RWPE1 (cell line): ENCODE results near the gene ARMH3.

ENCODE experiments used
- CTCF ChIA-PET: fragments of 350-600 bp; sonication (Branson Sonifier 250); formaldehyde crosslinking; extraction: SDS; loops from one replicate; lab custom pipeline; 2021; lab: Yijun Ruan, JAX
- POLR2A ChIA-PET: fragments of 400-600 bp; formaldehyde crosslinking; extraction: SDS; loops from one replicate; lab custom pipeline; 2020; ENCODE audit warnings: antibody characterized with exemption; ENCODE audit not compliant: low non-redundant PET; lab: Yijun Ruan, JAX
- DNase-seq: peaks from one replicate; pipeline ENCODE4 v3.0.0; 2012; ENCODE audit warnings: low spot score
- H3K27ac ChIP-seq: fragments of 450-650 bp; 2 replicates; pipeline ENCODE4 v1.5.1; 2017
- TF ChIP-seq, protein P1 (sequence below): fragments of 450-650 bp; conservative IDR thresholded peaks from 2 replicates; pipeline ENCODE4 v1.5.1; 2017; ENCODE audit warnings: low read depth, mild to moderate bottlenecking

ARMH3 gene

DNA sequence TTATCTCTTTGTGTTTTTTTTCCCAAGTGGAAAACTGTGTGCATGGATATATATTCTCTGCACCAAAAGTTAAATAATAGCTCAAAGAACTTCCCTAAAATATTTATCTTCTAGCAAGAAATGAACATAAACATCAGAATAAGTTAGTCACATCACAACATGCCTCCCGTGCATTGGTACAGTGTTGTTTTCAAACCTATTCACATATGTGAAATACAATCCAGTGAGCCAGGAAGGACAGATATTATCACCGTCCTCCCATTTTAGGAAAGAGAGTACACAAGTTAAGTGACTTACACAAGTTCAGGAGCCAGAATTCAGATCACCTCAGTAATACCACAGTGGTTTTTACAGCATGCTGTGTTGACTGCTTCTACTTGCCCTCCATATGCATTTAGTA, 22.2 kb downstream of the ARMH3 start:
- POLR2A ChIA-PET: no interaction called here
- no peak overlapping the region for H3K27ac ChIP-seq
- TF ChIP-seq, protein P1, sequence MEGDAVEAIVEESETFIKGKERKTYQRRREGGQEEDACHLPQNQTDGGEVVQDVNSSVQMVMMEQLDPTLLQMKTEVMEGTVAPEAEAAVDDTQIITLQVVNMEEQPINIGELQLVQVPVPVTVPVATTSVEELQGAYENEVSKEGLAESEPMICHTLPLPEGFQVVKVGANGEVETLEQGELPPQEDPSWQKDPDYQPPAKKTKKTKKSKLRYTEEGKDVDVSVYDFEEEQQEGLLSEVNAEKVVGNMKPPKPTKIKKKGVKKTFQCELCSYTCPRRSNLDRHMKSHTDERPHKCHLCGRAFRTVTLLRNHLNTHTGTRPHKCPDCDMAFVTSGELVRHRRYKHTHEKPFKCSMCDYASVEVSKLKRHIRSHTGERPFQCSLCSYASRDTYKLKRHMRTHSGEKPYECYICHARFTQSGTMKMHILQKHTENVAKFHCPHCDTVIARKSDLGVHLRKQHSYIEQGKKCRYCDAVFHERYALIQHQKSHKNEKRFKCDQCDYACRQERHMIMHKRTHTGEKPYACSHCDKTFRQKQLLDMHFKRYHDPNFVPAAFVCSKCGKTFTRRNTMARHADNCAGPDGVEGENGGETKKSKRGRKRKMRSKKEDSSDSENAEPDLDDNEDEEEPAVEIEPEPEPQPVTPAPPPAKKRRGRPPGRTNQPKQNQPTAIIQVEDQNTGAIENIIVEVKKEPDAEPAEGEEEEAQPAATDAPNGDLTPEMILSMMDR: no peak
- no peak for DNase-seq
- CTCF ChIA-PET: interaction anchor here (0.6 kb wide), 1 partner anchor 45 kb away, joined by 3 read pairs; no protein-coding TSS in a partner anchor

DNA sequence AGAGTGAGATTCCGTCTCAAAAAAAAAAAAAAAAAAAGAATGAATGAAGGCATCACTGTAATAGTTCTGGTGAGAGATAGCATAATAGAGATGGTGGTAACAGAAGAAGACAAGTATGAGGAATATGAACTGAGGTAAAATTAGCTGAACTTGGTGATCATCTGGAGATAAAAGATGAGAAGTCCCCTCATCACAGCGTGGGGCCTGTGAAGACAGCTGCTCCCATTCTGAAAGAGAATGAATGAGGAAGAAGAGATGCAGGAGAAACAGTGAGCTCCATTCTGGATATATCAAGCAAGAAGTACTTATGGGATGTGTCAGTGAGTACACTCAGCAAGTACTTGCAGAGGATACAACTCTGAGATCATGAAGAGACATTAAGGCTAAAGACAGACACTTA, 28.7 kb downstream of the ARMH3 start:
- H3K27ac ChIP-seq: no peak overlapping the region
- TF ChIP-seq, protein P1: no peak
- ChIA-PET POLR2A (interaction anchor here (0.5 kb wide), 1 partner anchor 20 kb away, joined by 6 read pairs; no protein-coding TSS in a partner anchor), CTCF (no interaction called here)
- no peak for DNase-seq

DNA sequence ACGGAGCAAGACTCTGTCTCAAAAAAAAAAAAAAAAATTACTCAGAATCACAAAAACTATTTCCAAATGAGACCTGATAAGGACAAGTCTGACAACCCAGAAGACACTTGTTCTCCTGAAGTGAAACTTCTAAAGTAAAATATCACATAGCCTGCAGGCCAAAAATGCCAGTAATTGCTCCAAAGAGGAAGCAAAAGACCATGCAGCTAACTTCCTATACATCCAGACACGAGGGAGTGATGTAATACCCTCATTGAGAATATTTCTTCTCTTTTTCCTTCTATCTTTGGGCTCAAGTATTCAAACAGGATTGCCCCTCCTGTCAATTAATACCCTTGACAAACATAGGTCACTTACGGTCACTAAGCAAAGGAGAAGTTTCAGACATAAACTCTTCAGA, 31.2 kb downstream of the ARMH3 start:
- no peak for DNase-seq
- TF ChIP-seq, protein P1: no peak
- CTCF ChIA-PET: interaction anchor here (0.6 to 0.7 kb wide), 2 partner anchors 10 to 19 kb away, joined by 3 to 5 read pairs; no protein-coding TSS in a partner anchor
- H3K27ac ChIP-seq: no peak overlapping the region
- POLR2A ChIA-PET: no interaction called here

DNA sequence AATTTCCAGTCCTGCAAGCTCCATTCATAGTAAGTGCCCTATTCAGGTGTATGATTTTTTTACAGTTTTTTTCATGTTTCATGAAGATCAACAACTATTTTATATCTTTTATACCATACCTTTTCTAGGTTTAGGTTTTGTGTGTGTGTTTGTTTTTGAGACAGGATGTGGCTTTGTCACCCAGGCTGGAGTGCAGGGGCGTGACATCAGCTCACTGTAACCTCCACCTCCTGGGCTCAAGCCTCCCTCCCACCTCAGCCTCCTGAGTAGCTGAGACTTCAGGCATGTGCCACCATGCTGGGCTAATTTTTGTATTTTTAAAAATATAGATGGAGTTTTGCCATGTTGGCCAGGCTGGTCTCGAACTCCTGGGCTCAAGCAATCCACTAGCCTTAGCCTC, 35.0 kb downstream of the ARMH3 start:
- no peak overlapping the region for H3K27ac ChIP-seq
- DNase-seq: no peak
- POLR2A ChIA-PET: no interaction called here
- TF ChIP-seq, protein P1: no peak
- CTCF ChIA-PET: interaction anchor here (0.7 to 1.1 kb wide), 5 partner anchors 11 to 260 kb away, joined by 3 to 7 read pairs (median 5); no protein-coding TSS in a partner anchor

DNA sequence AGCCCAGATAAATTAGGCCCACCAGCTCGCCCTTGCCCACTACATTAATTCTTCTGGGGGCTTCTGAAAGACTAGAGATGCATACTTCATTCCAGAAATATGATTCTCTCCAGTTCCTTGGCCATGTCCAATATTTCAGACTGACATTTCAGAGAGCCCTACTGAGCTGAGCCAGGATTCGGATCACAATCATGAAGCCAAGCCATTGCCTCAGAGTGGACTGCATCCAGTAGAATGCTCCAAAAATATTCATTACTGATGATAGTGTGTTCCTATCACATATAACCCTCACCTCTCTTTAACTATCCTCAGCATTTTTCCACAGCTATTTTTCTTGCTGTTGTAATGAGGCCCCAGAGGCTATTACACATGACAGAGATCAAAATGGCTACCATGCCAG, 38.7 kb downstream of the ARMH3 start:
- no peak overlapping the region for H3K27ac ChIP-seq
- CTCF ChIA-PET: interaction anchor here (0.6 to 0.8 kb wide), 2 partner anchors 56 to 567 kb away, joined by 3 to 6 read pairs; no protein-coding TSS in a partner anchor
- TF ChIP-seq, protein P1: no peak
- POLR2A ChIA-PET: no interaction called here
- no peak for DNase-seq

DNA sequence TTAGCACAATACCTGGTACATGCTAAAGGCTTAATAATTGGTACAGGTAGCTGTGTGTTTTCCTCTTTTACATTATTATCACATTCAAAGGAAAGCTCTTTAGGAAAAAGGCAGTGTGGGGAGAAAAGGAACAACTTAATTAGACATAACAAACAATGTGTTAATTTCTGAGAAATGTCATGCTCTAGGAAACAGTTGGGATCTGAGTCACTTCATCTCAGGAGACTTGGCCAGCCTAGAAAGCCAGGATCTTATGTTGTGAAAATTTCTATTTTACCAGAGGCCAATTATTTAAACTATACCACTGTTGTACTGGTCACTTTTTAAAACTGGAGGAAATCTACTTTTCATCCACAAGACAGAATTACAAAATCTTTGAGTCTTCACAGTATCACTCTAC, 39.6 kb downstream of the ARMH3 start:
- ChIA-PET CTCF (interaction anchor here (2.0 kb wide), 1 partner anchor 175 kb away, joined by 9 read pairs; no protein-coding TSS in a partner anchor), POLR2A (no interaction called here)
- no peak for DNase-seq
- no peak overlapping the region for H3K27ac ChIP-seq
- TF ChIP-seq, protein P1: no peak
